ENCODE results near the gene DLGAP1. TPM values are rescaled to one million over a fixed set of nuclear protein-coding genes. Genes with fewer than 3 reads are reported as not detected.

Gene DLGAP1
- total RNA-seq, 1 experiment from 2014 or later = 23.2 TPM

DNA sequence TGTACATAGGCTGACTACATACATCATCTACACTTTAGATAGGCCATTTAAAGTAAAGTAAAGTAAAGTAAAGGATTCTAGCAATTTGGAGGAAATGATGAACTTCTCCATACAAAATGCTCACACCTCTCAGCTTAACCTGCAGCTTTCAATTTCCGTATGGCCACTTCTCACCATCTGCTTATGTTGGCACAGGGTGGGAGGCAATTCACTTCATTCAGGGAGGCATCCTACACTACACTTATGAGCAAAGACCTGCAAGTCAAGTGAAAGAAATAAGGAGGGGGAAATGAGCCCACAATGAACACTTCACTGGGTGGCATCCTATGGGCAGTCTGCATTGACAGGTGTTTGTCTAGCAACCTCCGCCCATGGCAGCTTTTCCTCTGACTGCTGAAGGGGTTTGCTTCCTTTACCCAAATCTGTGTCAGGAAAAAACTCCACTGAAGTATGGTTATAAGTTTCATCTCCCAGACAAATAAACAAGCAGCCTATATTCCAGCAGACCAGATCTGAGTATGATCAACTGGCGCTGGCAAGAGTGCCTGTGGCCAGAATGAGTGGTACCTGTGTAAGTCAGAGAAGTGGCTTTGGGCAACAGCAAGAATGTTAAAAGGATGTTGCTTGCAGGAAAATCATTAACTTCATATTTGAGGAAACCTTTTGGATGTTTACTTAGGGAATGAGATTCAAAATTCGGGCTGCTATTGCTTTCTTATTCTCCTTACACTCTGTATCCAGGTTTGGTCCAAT lies 556.1 kb downstream of the DLGAP1 start:
- H2BK20ac ChIP-seq (ENCODE audit: low read depth, low read length, poor library complexity, severe bottlenecking) = no peak overlapping the region
- no peaks in the 10 kb centered on the region for H3K23me2 ChIP-seq (ENCODE audit: insufficient read length, low read depth, low read length, poor library complexity, severe bottlenecking)
- TF ChIP-seq, protein P1, sequence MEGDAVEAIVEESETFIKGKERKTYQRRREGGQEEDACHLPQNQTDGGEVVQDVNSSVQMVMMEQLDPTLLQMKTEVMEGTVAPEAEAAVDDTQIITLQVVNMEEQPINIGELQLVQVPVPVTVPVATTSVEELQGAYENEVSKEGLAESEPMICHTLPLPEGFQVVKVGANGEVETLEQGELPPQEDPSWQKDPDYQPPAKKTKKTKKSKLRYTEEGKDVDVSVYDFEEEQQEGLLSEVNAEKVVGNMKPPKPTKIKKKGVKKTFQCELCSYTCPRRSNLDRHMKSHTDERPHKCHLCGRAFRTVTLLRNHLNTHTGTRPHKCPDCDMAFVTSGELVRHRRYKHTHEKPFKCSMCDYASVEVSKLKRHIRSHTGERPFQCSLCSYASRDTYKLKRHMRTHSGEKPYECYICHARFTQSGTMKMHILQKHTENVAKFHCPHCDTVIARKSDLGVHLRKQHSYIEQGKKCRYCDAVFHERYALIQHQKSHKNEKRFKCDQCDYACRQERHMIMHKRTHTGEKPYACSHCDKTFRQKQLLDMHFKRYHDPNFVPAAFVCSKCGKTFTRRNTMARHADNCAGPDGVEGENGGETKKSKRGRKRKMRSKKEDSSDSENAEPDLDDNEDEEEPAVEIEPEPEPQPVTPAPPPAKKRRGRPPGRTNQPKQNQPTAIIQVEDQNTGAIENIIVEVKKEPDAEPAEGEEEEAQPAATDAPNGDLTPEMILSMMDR (conservative IDR thresholded peaks at IDR 0.05) = no peak
- H3K9ac ChIP-seq (ENCODE audit: extremely low read depth, insufficient read length, low read length) = no peak overlapping the region
- H3K4ac ChIP-seq (ENCODE audit: low read depth, low read length) = no peak overlapping the region
- no peak overlapping the region for H3K27ac ChIP-seq (ENCODE audit: insufficient read length, low read depth, low read length)
- H3K36me3 Mint-ChIP-seq (ENCODE audit: insufficient read depth in 1 of 3, low read depth in 3 of 3) = no peaks in the 10 kb centered on the region; a peak in 1 of 7 replicates
- no peak overlapping the region for H3K56ac ChIP-seq (ENCODE audit: insufficient read length, low read depth, low read length)
- no peak overlapping the region for H3K18ac ChIP-seq (ENCODE audit: insufficient read length, low read depth, low read length)
- no peak overlapping the region for H2AK5ac ChIP-seq (ENCODE audit: insufficient read length, low read length)
- H3K27ac Mint-ChIP-seq = no peak overlapping the region
- H2AFZ ChIP-seq (ENCODE audit: low read length) = no peak overlapping the region
- H3K4me2 ChIP-seq (ENCODE audit: insufficient read depth, insufficient read length, low read length) = no peak overlapping the region
- no peak overlapping the region for H4K5ac ChIP-seq (ENCODE audit: insufficient read length, low read depth, low read length)
- DNase-seq = no peak
- H2BK12ac ChIP-seq (ENCODE audit: insufficient read length, low read depth, low read length) = no peak overlapping the region
- H4K91ac ChIP-seq (ENCODE audit: insufficient read length, low read depth, low read length) = no peak overlapping the region
- H4K20me1 ChIP-seq (ENCODE audit: control insufficient read depth, insufficient read depth, insufficient read length) = no peaks in the 10 kb centered on the region
- no peaks in the 10 kb centered on the region for H3K79me1 ChIP-seq (ENCODE audit: insufficient read depth, low read depth, low read length, poor library complexity, severe bottlenecking)
- H3K23ac ChIP-seq (ENCODE audit: insufficient read length, low read depth, low read length) = no peak overlapping the region
- no peaks in the 10 kb centered on the region for H3K27me3 ChIP-seq (ENCODE audit: insufficient read depth, low read length)
- no peaks in the 10 kb centered on the region for H3K9me3 Mint-ChIP-seq
- no peak overlapping the region for H2BK15ac ChIP-seq (ENCODE audit: low read depth, low read length)
- no peak overlapping the region for H4K8ac ChIP-seq (replicated peaks; ENCODE audit: insufficient read length, low read depth, low read length)
- no peak overlapping the region for H2BK5ac ChIP-seq (ENCODE audit: insufficient read length, low read length)
- H3K4me3 Mint-ChIP-seq = no peak overlapping the region
- no CpG with 5 or more reads among the region's 4 CpGs for WGBS (ENCODE audit: extremely low coverage, insufficient read length, low lambda C conversion rate)
- no peaks in the 10 kb centered on the region for H3K27me3 Mint-ChIP-seq (ENCODE audit: low read depth)
- H3K4me1 ChIP-seq (ENCODE audit: insufficient read depth, low read length) = no peaks in the 10 kb centered on the region
- H3K79me2 ChIP-seq (ENCODE audit: insufficient read depth, low read length) = no peaks in the 10 kb centered on the region
- no peak overlapping the region for H3K14ac ChIP-seq (ENCODE audit: insufficient read depth, low read length)
- no peak overlapping the region for H3T11ph ChIP-seq (ENCODE audit: low read length)
- no peak overlapping the region for H2BK120ac ChIP-seq (ENCODE audit: low read depth, low read length, poor library complexity, severe bottlenecking)
- H3K4me1 Mint-ChIP-seq = peaks cover 12% of the 10 kb centered on the region in 2 experiments; a peak in 3 of 4 replicates
- no peaks in the 10 kb centered on the region for H3K9me3 ChIP-seq (ENCODE audit: control insufficient read depth, low read depth, low read length)
